GM10266 (cell line): ENCODE measurements around the gene CD209.
A peak's percentile ranks its signal among the peaks of the same experiment; 100 is the strongest.

ENCODE experiments used
- DNase-seq: peaks from one replicate; pipeline ENCODE4 v3.0.0; 2012; ENCODE audit errors: extremely low spot score
- TF ChIP-seq, protein P1 (sequence below): IDR thresholded peaks from 2 replicates; pipeline ENCODE4 v1.5.1; 2012; ENCODE audit warnings: mild to moderate bottlenecking, low read depth; ENCODE audit not compliant: control insufficient read depth, insufficient read depth; ENCODE audit errors: missing control alignments

Gene CD209

DNA sequence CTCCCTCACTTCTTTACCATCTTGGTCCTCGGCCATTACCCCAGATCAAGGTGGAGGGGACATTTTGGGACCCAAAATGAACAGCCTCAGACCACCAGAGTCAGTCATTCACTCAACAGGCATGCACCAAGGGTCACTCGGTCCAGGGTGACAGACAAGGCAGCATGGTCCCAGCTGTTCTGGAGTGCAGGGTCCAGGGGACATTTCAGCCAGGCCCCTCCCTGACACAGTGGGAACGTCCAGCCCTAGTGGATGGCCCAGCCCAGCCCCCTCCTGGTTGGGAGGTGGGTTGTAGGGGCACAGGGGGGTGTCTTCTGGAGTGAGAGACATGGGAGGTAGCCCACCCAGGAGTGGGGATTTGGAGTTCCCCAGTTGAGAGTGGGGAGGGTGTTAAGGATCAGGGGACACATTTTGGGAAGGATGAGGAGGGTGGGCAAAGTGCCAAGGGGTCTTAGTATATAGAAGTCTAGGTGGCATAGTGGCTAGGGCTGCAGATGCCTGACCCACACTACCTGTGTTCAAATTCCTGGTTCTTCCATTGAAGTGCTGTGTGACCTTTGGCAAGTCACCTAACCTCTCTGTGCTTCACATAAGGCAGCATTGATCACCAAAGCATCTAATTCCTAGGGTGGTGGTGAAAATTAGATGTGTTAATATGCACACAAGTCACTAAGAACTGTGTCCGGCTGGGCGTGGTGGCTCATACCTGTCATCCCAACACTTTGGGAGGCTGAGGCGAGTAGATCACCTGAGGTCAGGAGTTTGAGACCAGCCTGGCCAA is 42.9 kb downstream of the CD209 start:
- TF ChIP-seq, protein P1, sequence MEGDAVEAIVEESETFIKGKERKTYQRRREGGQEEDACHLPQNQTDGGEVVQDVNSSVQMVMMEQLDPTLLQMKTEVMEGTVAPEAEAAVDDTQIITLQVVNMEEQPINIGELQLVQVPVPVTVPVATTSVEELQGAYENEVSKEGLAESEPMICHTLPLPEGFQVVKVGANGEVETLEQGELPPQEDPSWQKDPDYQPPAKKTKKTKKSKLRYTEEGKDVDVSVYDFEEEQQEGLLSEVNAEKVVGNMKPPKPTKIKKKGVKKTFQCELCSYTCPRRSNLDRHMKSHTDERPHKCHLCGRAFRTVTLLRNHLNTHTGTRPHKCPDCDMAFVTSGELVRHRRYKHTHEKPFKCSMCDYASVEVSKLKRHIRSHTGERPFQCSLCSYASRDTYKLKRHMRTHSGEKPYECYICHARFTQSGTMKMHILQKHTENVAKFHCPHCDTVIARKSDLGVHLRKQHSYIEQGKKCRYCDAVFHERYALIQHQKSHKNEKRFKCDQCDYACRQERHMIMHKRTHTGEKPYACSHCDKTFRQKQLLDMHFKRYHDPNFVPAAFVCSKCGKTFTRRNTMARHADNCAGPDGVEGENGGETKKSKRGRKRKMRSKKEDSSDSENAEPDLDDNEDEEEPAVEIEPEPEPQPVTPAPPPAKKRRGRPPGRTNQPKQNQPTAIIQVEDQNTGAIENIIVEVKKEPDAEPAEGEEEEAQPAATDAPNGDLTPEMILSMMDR: no peak
- DNase-seq: no peak

DNA sequence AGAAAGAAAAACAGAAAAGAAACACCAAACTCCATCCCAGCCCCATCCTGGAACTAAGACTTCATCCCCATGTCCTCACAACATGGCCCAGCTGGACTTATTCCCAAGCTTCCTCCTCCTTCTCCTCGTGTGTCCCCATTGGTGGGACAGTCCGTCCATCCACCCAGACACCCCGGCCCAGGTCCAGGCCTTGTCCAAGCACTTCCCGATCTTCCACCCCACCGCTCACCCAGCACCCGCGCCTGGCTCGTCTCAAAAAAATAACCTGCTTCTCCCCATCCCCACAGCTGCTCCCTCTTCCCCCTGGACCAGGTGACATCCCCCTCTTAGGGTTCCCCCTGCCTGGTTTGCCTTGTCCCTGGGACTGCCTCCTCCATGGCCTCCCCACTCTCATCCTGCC is 44.0 kb downstream of the CD209 start:
- TF ChIP-seq, protein P1: no peak
- DNase-seq: no peak

DNA sequence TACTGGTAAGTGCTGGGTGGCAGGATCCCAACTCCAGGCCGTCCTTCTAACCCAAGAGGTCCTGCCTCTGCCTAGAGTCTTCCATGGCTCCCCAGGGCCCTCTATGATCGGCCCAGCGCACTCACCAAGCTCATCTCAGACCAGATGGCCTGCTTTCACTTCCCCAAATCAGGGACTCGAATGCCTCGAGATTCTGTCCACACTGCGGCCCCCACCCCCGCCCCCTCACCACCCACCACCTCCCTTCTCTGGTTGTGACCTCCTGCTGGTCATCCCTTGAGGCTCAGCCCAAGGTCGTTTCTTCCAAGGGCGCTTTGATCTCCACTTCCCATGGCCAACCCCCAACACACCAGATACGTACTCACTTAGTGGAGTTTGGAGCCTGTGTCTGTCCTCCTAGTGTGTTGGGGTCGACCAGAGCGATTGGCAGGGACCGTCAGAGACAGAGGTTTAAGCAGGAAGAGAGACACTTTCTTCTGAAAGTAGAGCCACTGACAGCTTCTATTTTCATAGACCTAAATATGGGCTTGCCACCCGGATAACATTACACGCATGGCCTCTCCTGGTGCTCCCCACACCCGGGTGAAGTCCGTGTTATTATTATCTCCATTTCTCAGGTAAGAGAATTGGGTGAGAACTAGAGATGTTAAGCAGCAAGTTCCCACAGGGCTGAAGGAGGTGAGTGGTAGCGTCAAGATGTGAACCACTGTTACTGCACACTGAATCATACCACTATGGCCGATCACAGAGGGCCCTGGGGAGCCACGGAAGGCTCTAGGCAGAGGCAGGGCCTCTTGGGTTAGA is 45.5 kb downstream of the CD209 start, which contains the start of gene FCER2:
Gene FCER2 (minus strand): TSS at position 478 of the 804 bp plus-strand sequence. CDS start 2,371 bp downstream, outside the sequence.
- DNase-seq: peak; percentile 68

DNA sequence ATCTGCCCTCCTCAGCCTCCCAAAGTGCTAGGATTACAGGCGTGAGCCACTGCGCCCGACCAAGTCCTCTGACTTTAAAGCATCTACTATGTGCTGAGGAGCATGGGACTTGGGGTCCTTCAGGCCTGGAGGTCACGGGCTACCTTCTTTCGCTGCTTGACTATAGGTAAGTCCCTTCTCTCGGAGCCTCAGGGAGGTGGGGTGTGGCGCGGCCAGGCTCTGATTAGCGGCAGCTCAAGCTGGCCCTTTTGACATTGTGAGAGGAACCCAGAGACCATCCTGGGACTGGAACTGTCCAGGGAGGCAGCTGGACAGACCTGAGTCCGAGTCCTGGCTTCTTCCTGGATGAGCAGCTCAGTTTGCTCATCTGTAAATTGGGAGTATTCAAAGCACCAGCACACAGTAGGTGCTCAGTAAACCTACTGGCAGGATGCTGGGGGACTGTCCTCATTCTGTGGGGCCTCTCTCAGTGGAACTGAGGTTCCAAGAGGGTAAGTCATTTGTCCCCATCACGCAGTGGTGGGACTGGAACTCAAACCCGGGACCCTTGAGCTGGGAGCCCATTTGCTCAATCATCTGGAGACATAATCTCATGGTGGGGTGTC is 46.2 kb downstream of the CD209 start:
- DNase-seq: no peak
- TF ChIP-seq, protein P1: no peak

More for the DNA sequence above, 45.5 kb downstream of the CD209 start, which contains the start of gene FCER2:
- TF ChIP-seq, protein P1: no peak

GRCh38 chr19:7699417-7700401 is 47.6 kb downstream of the CD209 start:
- TF ChIP-seq, protein P1: no peak

DNA sequence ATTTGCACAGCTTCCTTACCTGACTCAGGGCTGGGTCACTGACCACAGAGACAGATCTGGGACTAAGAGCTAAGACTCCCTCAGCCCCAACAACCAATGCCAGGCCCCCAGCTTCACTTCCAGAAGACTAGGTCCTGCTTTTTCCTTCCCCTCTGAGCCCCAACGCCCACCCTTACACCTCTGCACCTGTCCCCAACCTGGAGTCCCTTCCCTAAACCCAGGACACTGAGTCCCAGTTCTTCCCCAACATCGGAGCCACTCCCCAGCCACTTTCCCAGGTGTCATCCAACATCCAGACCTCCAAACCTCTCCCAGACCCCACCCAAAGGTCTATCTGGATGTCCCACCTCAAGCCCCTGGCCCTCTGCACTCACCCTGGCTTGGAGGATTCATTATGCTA is 48.3 kb downstream of the CD209 start:
- TF ChIP-seq, protein P1: no peak
- no peak for DNase-seq

More at GRCh38 chr19:7699417-7700401, 47.6 kb downstream of the CD209 start:
- no peak for DNase-seq
